LNCAP (cell line): ENCODE data around the gene SPATA13.

ENCODE experiments used
- CTCF ChIP-seq: fragments of 450-650 bp; IDR thresholded peaks from 2 replicates; pipeline ENCODE4 v1.5.1; 2017; ENCODE audit warnings: mild to moderate bottlenecking

SPATA13 gene

GRCh38 chr13:24173795-24174194 is 13.3 kb downstream of the SPATA13 start:
- TF ChIP-seq CTCF = no peak

GRCh38 chr13:24175847-24176246 is 15.3 kb downstream of the SPATA13 start:
- no peak for TF ChIP-seq CTCF

GRCh38 chr13:24176351-24177101 is 16.0 kb downstream of the SPATA13 start:
- no peak for TF ChIP-seq CTCF

- TF ChIP-seq CTCF = no peak
These were observed 18.4 kb downstream of the SPATA13 start for GRCh38 chr13:24178847-24179485.

- TF ChIP-seq CTCF = no peak
These were observed 18.9 kb downstream of the SPATA13 start for GRCh38 chr13:24179486-24179850.

- TF ChIP-seq CTCF = no peak
These were observed 20.3 kb downstream of the SPATA13 start for GRCh38 chr13:24180750-24181377.

- TF ChIP-seq CTCF = no peak
These were observed 21.6 kb downstream of the SPATA13 start for GRCh38 chr13:24181991-24182702.
